ENCODE measurements around the gene CCDC170. TPM values are rescaled to one million over a fixed set of nuclear protein-coding genes. Genes with fewer than 3 reads are reported as not detected.

Gene CCDC170
- total RNA-seq, 1 experiment from 2014 or later, result not detected

- BruUV-seq (replicated peaks), result no TSS peak
- DNase-seq (ENCODE audit: unreplicated experiment), result no peak
- Mint-ChIP-seq H3K27me3 (ENCODE audit: insufficient read depth, unreplicated experiment) (no peaks in the 10 kb centered on the region), H3K27ac (ENCODE audit: low read depth, unreplicated experiment) (no peak overlapping the region), H3K4me3 (ENCODE audit: unreplicated experiment) (no peak overlapping the region), H3K4me1 (ENCODE audit: insufficient read depth, unreplicated experiment) (no peaks in the 10 kb centered on the region), H3K9me3 (ENCODE audit: unreplicated experiment) (no peaks in the 10 kb centered on the region), H3K36me3 (ENCODE audit: insufficient read depth, unreplicated experiment) (no peaks in the 10 kb centered on the region)
- ChIA-PET CTCF (interaction anchor here (0.6 to 0.7 kb wide), 3 partner anchors 17 to 794 kb away, joined by 3 to 4 read pairs (median 3); no protein-coding TSS in a partner anchor), POLR2A (interaction anchor here (1.0 kb wide), 1 partner anchor 9 kb away, joined by 3 read pairs; no protein-coding TSS in a partner anchor)
- intact Hi-C loops (cut with micrococcal nuclease), result no loop called here
- TF ChIP-seq, protein P1, sequence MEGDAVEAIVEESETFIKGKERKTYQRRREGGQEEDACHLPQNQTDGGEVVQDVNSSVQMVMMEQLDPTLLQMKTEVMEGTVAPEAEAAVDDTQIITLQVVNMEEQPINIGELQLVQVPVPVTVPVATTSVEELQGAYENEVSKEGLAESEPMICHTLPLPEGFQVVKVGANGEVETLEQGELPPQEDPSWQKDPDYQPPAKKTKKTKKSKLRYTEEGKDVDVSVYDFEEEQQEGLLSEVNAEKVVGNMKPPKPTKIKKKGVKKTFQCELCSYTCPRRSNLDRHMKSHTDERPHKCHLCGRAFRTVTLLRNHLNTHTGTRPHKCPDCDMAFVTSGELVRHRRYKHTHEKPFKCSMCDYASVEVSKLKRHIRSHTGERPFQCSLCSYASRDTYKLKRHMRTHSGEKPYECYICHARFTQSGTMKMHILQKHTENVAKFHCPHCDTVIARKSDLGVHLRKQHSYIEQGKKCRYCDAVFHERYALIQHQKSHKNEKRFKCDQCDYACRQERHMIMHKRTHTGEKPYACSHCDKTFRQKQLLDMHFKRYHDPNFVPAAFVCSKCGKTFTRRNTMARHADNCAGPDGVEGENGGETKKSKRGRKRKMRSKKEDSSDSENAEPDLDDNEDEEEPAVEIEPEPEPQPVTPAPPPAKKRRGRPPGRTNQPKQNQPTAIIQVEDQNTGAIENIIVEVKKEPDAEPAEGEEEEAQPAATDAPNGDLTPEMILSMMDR (IDR thresholded peaks at IDR 0.05; ENCODE audit: unreplicated experiment), result no peak
Observed at GRCh38 chr6:151478670-151479069, 15.1 kb upstream of the CCDC170 start.

- no TSS peak for BruUV-seq (replicated peaks)
- POLR2A ChIA-PET, result interaction anchor here (0.9 kb wide), 1 partner anchor 8 kb away, joined by 4 read pairs; no protein-coding TSS in a partner anchor
Observed at GRCh38 chr6:151481786-151482185, 12.0 kb upstream of the CCDC170 start.

DNA sequence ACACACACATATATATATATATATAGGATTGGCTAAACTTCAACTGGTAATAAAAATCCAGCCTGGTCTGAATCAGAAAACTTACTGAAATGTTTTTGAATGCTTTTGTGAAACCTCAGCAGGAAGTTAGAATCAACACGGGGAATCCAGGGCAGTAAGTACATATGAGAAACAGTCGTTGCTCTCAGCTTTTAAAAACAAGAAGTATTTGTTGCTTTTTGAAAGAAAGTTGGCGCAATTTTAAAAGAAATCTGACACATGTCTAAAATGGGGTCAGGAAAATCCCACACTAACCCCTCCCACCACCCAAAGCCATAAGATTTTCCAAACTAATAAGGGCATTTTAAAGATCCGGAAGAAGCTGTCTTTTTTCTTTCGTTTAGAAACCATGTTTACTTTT, 11.5 kb upstream of the CCDC170 start:
- ChIA-PET CTCF (interaction anchor here (0.6 to 0.7 kb wide), 3 partner anchors 523 to 1472 kb away, joined by 3 to 4 read pairs (median 3); no protein-coding TSS in a partner anchor), POLR2A (interaction anchor here (0.9 kb wide), 1 partner anchor 9 kb away, joined by 4 read pairs; no protein-coding TSS in a partner anchor)
- intact Hi-C loops (cut with micrococcal nuclease), result no loop called here
- Mint-ChIP-seq H3K9me3 (ENCODE audit: unreplicated experiment) (no peaks in the 10 kb centered on the region), H3K27ac (ENCODE audit: low read depth, unreplicated experiment) (no peak overlapping the region), H3K36me3 (ENCODE audit: insufficient read depth, unreplicated experiment) (no peaks in the 10 kb centered on the region), H3K4me3 (ENCODE audit: unreplicated experiment) (no peak overlapping the region), H3K27me3 (ENCODE audit: insufficient read depth, unreplicated experiment) (no peaks in the 10 kb centered on the region), H3K4me1 (ENCODE audit: insufficient read depth, unreplicated experiment) (no peaks in the 10 kb centered on the region)
- BruUV-seq (replicated peaks), result no TSS peak
- no peak for DNase-seq (ENCODE audit: unreplicated experiment)
- TF ChIP-seq, protein P1 (IDR thresholded peaks at IDR 0.05; ENCODE audit: unreplicated experiment), result no peak

More at GRCh38 chr6:151481786-151482185, 12.0 kb upstream of the CCDC170 start:
- intact Hi-C loops (cut with micrococcal nuclease), result no loop called here
- Mint-ChIP-seq H3K27me3 (ENCODE audit: insufficient read depth, unreplicated experiment) (no peaks in the 10 kb centered on the region), H3K36me3 (ENCODE audit: insufficient read depth, unreplicated experiment) (no peaks in the 10 kb centered on the region), H3K27ac (ENCODE audit: low read depth, unreplicated experiment) (no peak overlapping the region), H3K9me3 (ENCODE audit: unreplicated experiment) (no peaks in the 10 kb centered on the region), H3K4me3 (ENCODE audit: unreplicated experiment) (no peak overlapping the region), H3K4me1 (ENCODE audit: insufficient read depth, unreplicated experiment) (no peaks in the 10 kb centered on the region)
- CTCF ChIA-PET, result interaction anchor here (0.7 kb wide), 1 partner anchor 1472 kb away, joined by 3 read pairs; no protein-coding TSS in a partner anchor
- DNase-seq (ENCODE audit: unreplicated experiment), result no peak
- TF ChIP-seq, protein P1 (IDR thresholded peaks at IDR 0.05; ENCODE audit: unreplicated experiment), result no peak

DNA sequence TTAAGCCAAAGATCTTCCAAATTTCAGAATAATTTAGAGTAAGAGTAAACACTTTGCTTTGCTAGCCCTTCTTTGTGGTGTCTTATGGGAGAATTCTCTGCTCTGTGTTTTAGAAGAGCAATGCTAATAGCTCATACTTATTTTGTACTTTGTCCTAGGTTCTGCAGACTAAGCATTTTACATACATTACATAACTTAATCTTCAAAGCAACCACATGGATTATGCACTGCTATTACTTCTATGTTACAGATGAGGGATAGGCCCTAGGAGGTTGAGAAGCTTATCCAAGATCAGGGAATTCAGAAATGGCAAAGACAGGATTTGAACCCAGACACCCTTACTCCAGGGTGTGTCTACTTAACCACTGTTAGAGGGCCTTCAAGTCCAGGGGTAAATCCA, 9.8 kb upstream of the CCDC170 start:
- intact Hi-C loops (cut with micrococcal nuclease), result no loop called here
- Mint-ChIP-seq H3K27ac (ENCODE audit: low read depth, unreplicated experiment) (no peak overlapping the region), H3K9me3 (ENCODE audit: unreplicated experiment) (no peaks in the 10 kb centered on the region), H3K36me3 (ENCODE audit: insufficient read depth, unreplicated experiment) (no peaks in the 10 kb centered on the region), H3K27me3 (ENCODE audit: insufficient read depth, unreplicated experiment) (no peaks in the 10 kb centered on the region), H3K4me1 (ENCODE audit: insufficient read depth, unreplicated experiment) (no peaks in the 10 kb centered on the region), H3K4me3 (ENCODE audit: unreplicated experiment) (no peak overlapping the region)
- BruUV-seq (replicated peaks), result no TSS peak
- ChIA-PET CTCF (interaction anchor here (0.6 to 1.1 kb wide), 4 partner anchors 9 to 786 kb away, joined by 3 to 6 read pairs (median 4); no protein-coding TSS in a partner anchor), POLR2A (no interaction called here)
- DNase-seq (ENCODE audit: unreplicated experiment), result no peak
- TF ChIP-seq, protein P1 (IDR thresholded peaks at IDR 0.05; ENCODE audit: unreplicated experiment), result no peak

All from MCF 10A (cell line).